Hepatocyte (in vitro differentiated cells): ENCODE data around the gene ADGRE1. TPM values are rescaled to one million over a fixed set of nuclear protein-coding genes. Genes with fewer than 3 reads are reported as not detected.

Experiments
- DNase-seq: peaks from one replicate; pipeline ENCODE4 v3.0.0-alpha.2; 2016; ENCODE audit warnings: low spot score
- H2AFZ ChIP-seq: fragments of 200-600 bp; sonication (generic); 2 replicates; pipeline ENCODE4 v1.6.0; 2016; ENCODE audit warnings: antibody characterized with exemption, mild to moderate bottlenecking
- H3K27ac ChIP-seq: fragments of 200-600 bp; sonication (generic); 2 replicates; pipeline ENCODE4 v1.5.1; 2016; ENCODE audit warnings: mild to moderate bottlenecking
- H3K27me3 ChIP-seq: fragments of 200-600 bp; sonication (generic); 2 replicates; pipeline ENCODE4 v1.6.1; 2016
- H3K36me3 ChIP-seq: fragments of 200-600 bp; sonication (generic); replicated peaks from 2 replicates; pipeline ENCODE4 v1.5.1; 2016; ENCODE audit warnings: low read depth; ENCODE audit not compliant: insufficient read depth
- H3K4me1 ChIP-seq: fragments of 200-600 bp; sonication (generic); 2 replicates; pipeline ENCODE4 v1.5.1; 2016; ENCODE audit warnings: mild to moderate bottlenecking, moderate library complexity; ENCODE audit not compliant: insufficient read depth
- H3K4me2 ChIP-seq: fragments of 200-600 bp; sonication (generic); 2 replicates; pipeline ENCODE4 v1.6.0; 2016
- H3K4me3 ChIP-seq: fragments of 200-600 bp; sonication (generic); 2 replicates; pipeline ENCODE4 v1.5.1; 2016; ENCODE audit warnings: mild to moderate bottlenecking
- H3K79me2 ChIP-seq: fragments of 200-600 bp; sonication (generic); 2 replicates; pipeline ENCODE4 v1.6.0; 2017; ENCODE audit warnings: mild to moderate bottlenecking
- H3K9me2 ChIP-seq: fragments of 200-600 bp; sonication (generic); replicated peaks from 2 replicates; pipeline ENCODE4 v1.6.0; 2017; ENCODE audit warnings: mild to moderate bottlenecking; ENCODE audit not compliant: insufficient read depth
- H3K9me3 ChIP-seq: fragments of 200-600 bp; sonication (generic); 2 replicates; pipeline ENCODE4 v1.5.1; 2016; ENCODE audit warnings: low read depth, mild to moderate bottlenecking
- H4K20me1 ChIP-seq: fragments of 200-600 bp; sonication (generic); 2 replicates; pipeline ENCODE4 v1.6.0; 2016; ENCODE audit warnings: mild to moderate bottlenecking; ENCODE audit not compliant: insufficient read depth, poor library complexity, severe bottlenecking
- CTCF ChIP-seq: fragments of 200-600 bp; sonication (generic); IDR thresholded peaks from 2 replicates; pipeline ENCODE4 v1.5.1; 2016; ENCODE audit warnings: antibody characterized with exemption, mild to moderate bottlenecking; ENCODE audit not compliant: poor library complexity
- EZH2 ChIP-seq: fragments of 200-600 bp; sonication (generic); IDR thresholded peaks from 2 replicates; pipeline ENCODE4 v1.6.1; 2016; ENCODE audit warnings: antibody characterized with exemption, mild to moderate bottlenecking, borderline replicate concordance
- EZH2phosphoT487 ChIP-seq: fragments of 200-600 bp; sonication (generic); IDR thresholded peaks from one replicate; pipeline ENCODE4 v1.6.1; 2018; ENCODE audit warnings: antibody characterized with exemption, mild to moderate bottlenecking, low read depth, moderate library complexity; ENCODE audit not compliant: unreplicated experiment, severe bottlenecking
- WGBS: methylation state at CpG from one replicate; pipeline ENCODE4 v1.1.6; 2016; ENCODE audit warnings: low lambda C conversion rate; ENCODE audit errors: missing lambda C conversion rate; 5-methylcytosine and 5-hydroxymethylcytosine counted together
- polyA plus RNA-seq: library from polyadenylated mRNA; unstranded; fragments of >200 nt; fragmentation: Nextera tagmentation; extraction: Ambion mirVana; gene quantifications from 2 replicates; pipeline ENCODE4 v1.2.1, GENCODE V29; 2016
- total RNA-seq: library from RNA; depleted of rRNA; stranded (reverse); fragments of >200 nt; gene quantifications from 2 replicates; pipeline ENCODE4 v1.2.3, GENCODE V29; 2014

The ADGRE1 gene
- total and polyA plus RNA-seq, 2 experiments from 2014 or later, result not detected

- TF ChIP-seq EZH2, result no peak
- TF ChIP-seq CTCF, result no peak
- TF ChIP-seq EZH2phosphoT487, result no peak
- H3K36me3 ChIP-seq, result no peaks in the 10 kb centered on the region
- no peak overlapping the region for H2AFZ ChIP-seq
- no peaks in the 10 kb centered on the region for H4K20me1 ChIP-seq
- no peak overlapping the region for H3K4me2 ChIP-seq
- no peaks in the 10 kb centered on the region for H3K79me2 ChIP-seq
- DNase-seq, result no peak
- H3K4me3 ChIP-seq, result no peak overlapping the region
- no peak overlapping the region for H3K27ac ChIP-seq
- no peaks in the 10 kb centered on the region for H3K27me3 ChIP-seq
- WGBS, result 60% methylated on average over 4 of the region's 4 CpGs
- H3K9me3 ChIP-seq, result no peaks in the 10 kb centered on the region
- no peaks in the 10 kb centered on the region for H3K4me1 ChIP-seq
- no peaks in the 10 kb centered on the region for H3K9me2 ChIP-seq
These were observed 76.6 kb downstream of the ADGRE1 start for GRCh38 chr19:6963937-6964336.

- Histone ChIP-seq H4K20me1 (no peaks in the 10 kb centered on the region), H3K79me2 (no peaks in the 10 kb centered on the region), H3K9me2 (no peaks in the 10 kb centered on the region), H3K27me3 (no peaks in the 10 kb centered on the region), H2AFZ (no peak overlapping the region), H3K27ac (no peak overlapping the region), H3K4me1 (no peaks in the 10 kb centered on the region), H3K4me3 (no peak overlapping the region), H3K4me2 (no peak overlapping the region), H3K9me3 (no peaks in the 10 kb centered on the region), H3K36me3 (no peaks in the 10 kb centered on the region)
- 70% methylated on average over 4 of the region's 4 CpGs for WGBS
- TF ChIP-seq EZH2 (no peak), CTCF (no peak), EZH2phosphoT487 (no peak)
- DNase-seq, result no peak
These were observed 80.6 kb downstream of the ADGRE1 start for GRCh38 chr19:6967967-6968366.

DNA sequence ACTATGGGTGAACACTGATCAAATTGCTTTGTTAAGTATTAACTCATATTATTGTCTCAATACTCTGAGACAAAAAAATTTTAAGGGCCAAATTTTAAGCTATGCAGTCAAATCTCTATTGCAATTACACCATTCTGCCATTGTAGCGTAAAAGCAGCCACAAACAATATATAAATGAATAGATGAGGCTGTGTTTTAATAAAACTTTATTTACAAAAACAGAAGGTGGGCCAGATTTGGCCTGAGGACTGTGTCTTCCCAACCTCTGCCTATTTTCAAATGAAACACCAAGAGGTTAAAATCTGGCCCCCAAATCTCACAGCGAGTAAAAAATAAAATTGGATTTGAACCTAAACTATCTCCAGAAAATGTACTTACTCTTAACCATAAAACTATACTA, 82.1 kb downstream of the ADGRE1 start:
- Histone ChIP-seq H3K4me1 (no peaks in the 10 kb centered on the region), H3K79me2 (no peaks in the 10 kb centered on the region), H3K27ac (no peak overlapping the region), H3K36me3 (no peaks in the 10 kb centered on the region), H3K9me3 (no peaks in the 10 kb centered on the region), H3K4me3 (no peak overlapping the region), H4K20me1 (no peaks in the 10 kb centered on the region), H2AFZ (no peak overlapping the region), H3K27me3 (no peaks in the 10 kb centered on the region), H3K4me2 (no peak overlapping the region), H3K9me2 (no peaks in the 10 kb centered on the region)
- TF ChIP-seq EZH2 (no peak), EZH2phosphoT487 (no peak), CTCF (no peak)
- DNase-seq, result no peak
- 48% methylated on average over 2 of the region's 2 CpGs for WGBS

DNA sequence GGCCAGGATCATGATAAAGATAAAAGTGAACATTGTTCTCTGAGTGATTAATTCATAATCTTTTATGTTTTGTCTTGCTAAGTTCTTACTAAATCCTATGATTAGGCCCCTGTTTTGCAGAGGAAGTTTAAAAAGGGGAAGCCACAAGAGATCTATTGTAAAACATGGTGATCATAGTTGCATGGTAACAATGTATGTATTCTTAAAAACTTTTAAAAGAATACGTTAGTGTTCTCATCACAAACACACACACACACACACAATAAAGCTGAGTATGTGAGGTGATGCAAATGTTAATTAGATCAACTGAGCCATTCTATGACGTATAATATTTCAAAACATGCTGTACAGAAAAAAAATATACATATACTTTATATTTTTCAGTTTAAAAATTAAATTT, 82.6 kb downstream of the ADGRE1 start:
- Histone ChIP-seq H3K27ac (no peak overlapping the region), H2AFZ (no peak overlapping the region), H3K36me3 (no peaks in the 10 kb centered on the region), H4K20me1 (no peaks in the 10 kb centered on the region), H3K4me1 (no peaks in the 10 kb centered on the region), H3K9me3 (no peaks in the 10 kb centered on the region), H3K27me3 (no peaks in the 10 kb centered on the region), H3K4me2 (no peak overlapping the region), H3K9me2 (no peaks in the 10 kb centered on the region), H3K79me2 (no peaks in the 10 kb centered on the region), H3K4me3 (no peak overlapping the region)
- 57% methylated on average over 2 of the region's 2 CpGs for WGBS
- TF ChIP-seq EZH2, result no peak
- no peak for TF ChIP-seq CTCF
- TF ChIP-seq EZH2phosphoT487, result no peak
- no peak for DNase-seq
